CD4-positive, alpha-beta memory T cell (primary cell): ENCODE measurements around the gene ZFR. TPM values are rescaled to one million over a fixed set of nuclear protein-coding genes. Genes with fewer than 3 reads are reported as not detected.

Source experiments
- CTCF ChIA-PET: fragments of 350-600 bp; sonication (Branson Sonifier 250); formaldehyde crosslinking; loops from one replicate; lab custom pipeline; 2021; ENCODE audit warnings: inconsistent platforms; ENCODE audit not compliant: partially characterized antibody; lab: Charles Lee
- POLR2A ChIA-PET: fragments of 350-600 bp; sonication (Branson Sonifier 250); formaldehyde crosslinking; loops from one replicate; lab custom pipeline; 2021; ENCODE audit not compliant: partially characterized antibody; lab: Charles Lee
- DNase-seq, 5 donors: peaks; one replicate each; pipeline versions ENCODE4 v3.0.0 to v3.0.0-alpha.2; 2020 to 2022; ENCODE audit warnings: mixed read lengths in 1 of 5
- H3K27ac ChIP-seq: one replicate; pipeline ENCODE4 v1.7.0; 2013; ENCODE audit warnings: low read depth, low read length
- H3K27me3 ChIP-seq: 2 replicates; pipeline ENCODE4 v1.7.0; 2013; ENCODE audit warnings: mild to moderate bottlenecking, low read length, moderate library complexity; ENCODE audit not compliant: insufficient read depth
- H3K36me3 ChIP-seq: 2 replicates; pipeline ENCODE4 v1.7.0; 2013; ENCODE audit warnings: mild to moderate bottlenecking, low read length, moderate library complexity; ENCODE audit not compliant: insufficient read depth
- H3K4me1 ChIP-seq: 2 replicates; pipeline ENCODE4 v1.7.0; 2013; ENCODE audit warnings: mild to moderate bottlenecking, low read length, moderate library complexity; ENCODE audit not compliant: insufficient read depth
- H3K4me3 ChIP-seq, 2 donors: one replicate each; pipeline ENCODE4 v1.7.0; 2013; ENCODE audit warnings: low read length in 2 of 2, mild to moderate bottlenecking in 1 of 2
- H3K9me3 ChIP-seq, 2 donors: one replicate each; pipeline ENCODE4 v1.7.0; 2013; ENCODE audit warnings: low read length in 2 of 2, control low read depth in 1 of 2; ENCODE audit not compliant: control insufficient read depth in 1 of 2
- H3K27ac Mint-ChIP-seq, 7 donors: one replicate each; pipeline ENCODE4 v1.8.0; 2020 to 2021; ENCODE audit warnings: mixed read lengths in 7 of 7, mild to moderate bottlenecking in 6 of 7, inconsistent platforms in 3 of 7, moderate library complexity in 3 of 7
- H3K27me3 Mint-ChIP-seq, 2 donors: one replicate each; pipeline ENCODE4 v1.8.0; 2020 to 2021; ENCODE audit warnings: mixed read lengths in 2 of 2
- H3K36me3 Mint-ChIP-seq, 2 donors: one replicate each; pipeline ENCODE4 v1.8.0; 2020 to 2021; ENCODE audit warnings: mixed read lengths in 2 of 2, inconsistent platforms in 1 of 2, mild to moderate bottlenecking in 1 of 2
- H3K4me1 Mint-ChIP-seq, 4 donors: one replicate each; pipeline ENCODE4 v1.8.0; 2020 to 2021; ENCODE audit warnings: mixed read lengths in 4 of 4, mild to moderate bottlenecking in 1 of 4
- H3K4me3 Mint-ChIP-seq, 8 donors: one replicate each; pipeline ENCODE4 v1.8.0; 2020 to 2021; ENCODE audit warnings: mixed read lengths in 8 of 8, mild to moderate bottlenecking in 7 of 8, moderate library complexity in 6 of 8, inconsistent platforms in 3 of 8
- H3K9me3 Mint-ChIP-seq, 8 donors: one replicate each; pipeline ENCODE4 v1.8.0; 2020 to 2021; ENCODE audit warnings: mixed read lengths in 8 of 8, mild to moderate bottlenecking in 5 of 8, inconsistent platforms in 3 of 8, moderate library complexity in 1 of 8
- intact Hi-C: fragments of 100-400 bp; cut with micrococcal nuclease; formaldehyde crosslinking; loops from one replicate; pipeline ENCODE4 v1.15.1; 2023
- polyA plus RNA-seq, 2 donors: library from polyadenylated mRNA; unstranded; fragments of 300-500 nt; fragmentation: Illumina TruSeq; gene quantifications; one replicate each; pipeline ENCODE4 v1.2.3, GENCODE V29; 2021
- total RNA-seq, 2 experiments: library from RNA; stranded (reverse); gene quantifications; one replicate each; pipeline ENCODE4 v1.2.3, GENCODE V29; 2021

Gene ZFR
- total and polyA plus RNA-seq, 4 experiments from 2014 or later = 60.1 to 102 (median 72.3) TPM

- CTCF ChIA-PET = interaction anchor here (0.7 kb wide), 1 partner anchor 27 kb away, joined by 3 read pairs; no protein-coding TSS in a partner anchor
- Histone ChIP-seq H3K36me3 (no peaks in the 10 kb centered on the region), H3K4me3 (no peak overlapping the region), H3K9me3 (no peaks in the 10 kb centered on the region), H3K27ac (no peak overlapping the region), H3K4me1 (no peaks in the 10 kb centered on the region), H3K27me3 (no peaks in the 10 kb centered on the region)
- no peaks in the 10 kb centered on the region for H3K9me3 Mint-ChIP-seq
- DNase-seq = no peak
- peaks cover 0 to 3% (median 0%) of the 10 kb centered on the region in 4 donors for H3K4me1 Mint-ChIP-seq
- intact Hi-C loops = no loop called here
- no peaks in the 10 kb centered on the region for H3K36me3 Mint-ChIP-seq
- POLR2A ChIA-PET = no interaction called here
- no peak overlapping the region for H3K4me3 Mint-ChIP-seq
- H3K27me3 Mint-ChIP-seq = no peaks in the 10 kb centered on the region
- peak overlapping the region in 1 of 7 donors; percentile 72 for H3K27ac Mint-ChIP-seq
Observed at GRCh38 chr5:32462618-32463017, 18.1 kb upstream of the ZFR start.

GRCh38 chr5:32461441-32462120 is 17.0 kb upstream of the ZFR start:
- H3K27me3 ChIP-seq = no peaks in the 10 kb centered on the region
- Mint-ChIP-seq H3K9me3 (no peaks in the 10 kb centered on the region), H3K4me3 (no peak overlapping the region), H3K27ac (no peak overlapping the region), H3K36me3 (no peaks in the 10 kb centered on the region), H3K4me1 (peaks cover 0 to 3% (median 0%) of the 10 kb centered on the region in 4 donors), H3K27me3 (no peaks in the 10 kb centered on the region)
- H3K4me3 ChIP-seq = no peak overlapping the region
- DNase-seq = no peak
- POLR2A ChIA-PET = no interaction called here
- no peaks in the 10 kb centered on the region for H3K9me3 ChIP-seq
- no peaks in the 10 kb centered on the region for H3K36me3 ChIP-seq
- no peaks in the 10 kb centered on the region for H3K4me1 ChIP-seq
- no peak overlapping the region for H3K27ac ChIP-seq
- intact Hi-C loops = no loop called here
- CTCF ChIA-PET = no interaction called here

GRCh38 chr5:32460702-32461101 is 16.2 kb upstream of the ZFR start:
- no peaks in the 10 kb centered on the region for H3K4me1 ChIP-seq
- Mint-ChIP-seq H3K4me3 (no peak overlapping the region), H3K36me3 (no peaks in the 10 kb centered on the region), H3K27ac (no peak overlapping the region), H3K9me3 (no peaks in the 10 kb centered on the region), H3K27me3 (no peaks in the 10 kb centered on the region), H3K4me1 (peaks cover 0 to 3% (median 0%) of the 10 kb centered on the region in 4 donors)
- no peak for DNase-seq
- CTCF ChIA-PET = no interaction called here
- no peaks in the 10 kb centered on the region for H3K9me3 ChIP-seq
- no peak overlapping the region for H3K4me3 ChIP-seq
- H3K27ac ChIP-seq = no peak overlapping the region
- no peaks in the 10 kb centered on the region for H3K36me3 ChIP-seq
- intact Hi-C loops = no loop called here
- no peaks in the 10 kb centered on the region for H3K27me3 ChIP-seq
- POLR2A ChIA-PET = no interaction called here

- no peaks in the 10 kb centered on the region for H3K9me3 Mint-ChIP-seq
- H3K4me3 ChIP-seq = no peak overlapping the region
- no peak overlapping the region for H3K27ac ChIP-seq
- H3K9me3 ChIP-seq = no peaks in the 10 kb centered on the region
- CTCF ChIA-PET = interaction anchor here (2.1 to 2.7 kb wide), 2 partner anchors 30 to 131 kb away, joined by 8 read pairs; no protein-coding TSS in a partner anchor
- no peaks in the 10 kb centered on the region for H3K27me3 ChIP-seq
- H3K36me3 ChIP-seq = no peaks in the 10 kb centered on the region
- H3K4me3 Mint-ChIP-seq = no peak overlapping the region
- no peaks in the 10 kb centered on the region for H3K27me3 Mint-ChIP-seq
- POLR2A ChIA-PET = no interaction called here
- intact Hi-C loops = no loop called here
- H3K36me3 Mint-ChIP-seq = no peaks in the 10 kb centered on the region
- no peak overlapping the region for H3K27ac Mint-ChIP-seq
- peaks cover 0 to 3% (median 0%) of the 10 kb centered on the region in 4 donors for H3K4me1 Mint-ChIP-seq
- no peak for DNase-seq
- no peaks in the 10 kb centered on the region for H3K4me1 ChIP-seq
Observed at GRCh38 chr5:32458880-32459495, 14.4 kb upstream of the ZFR start.

- ChIA-PET CTCF (interaction anchor here (1.0 to 1.7 kb wide), 2 partner anchors 34 to 135 kb away, joined by 3 to 8 read pairs; no protein-coding TSS in a partner anchor), POLR2A (no interaction called here)
- Mint-ChIP-seq H3K27me3 (no peaks in the 10 kb centered on the region), H3K27ac (no peak overlapping the region), H3K9me3 (no peaks in the 10 kb centered on the region), H3K4me1 (no peaks in the 10 kb centered on the region), H3K36me3 (no peaks in the 10 kb centered on the region), H3K4me3 (no peak overlapping the region)
- intact Hi-C loops = no loop called here
- Histone ChIP-seq H3K27ac (no peak overlapping the region), H3K4me3 (no peak overlapping the region), H3K36me3 (no peaks in the 10 kb centered on the region), H3K4me1 (no peaks in the 10 kb centered on the region), H3K27me3 (no peaks in the 10 kb centered on the region), H3K9me3 (no peaks in the 10 kb centered on the region)
- no peak for DNase-seq
Observed at GRCh38 chr5:32455311-32455710, 10.8 kb upstream of the ZFR start.

GRCh38 chr5:32454821-32455220 is 10.3 kb upstream of the ZFR start:
- Histone ChIP-seq H3K4me3 (no peak overlapping the region), H3K27ac (no peak overlapping the region), H3K36me3 (no peaks in the 10 kb centered on the region), H3K9me3 (no peaks in the 10 kb centered on the region), H3K4me1 (no peaks in the 10 kb centered on the region), H3K27me3 (no peaks in the 10 kb centered on the region)
- Mint-ChIP-seq H3K4me3 (no peak overlapping the region), H3K27me3 (no peaks in the 10 kb centered on the region), H3K4me1 (no peaks in the 10 kb centered on the region), H3K27ac (no peak overlapping the region), H3K36me3 (no peaks in the 10 kb centered on the region), H3K9me3 (no peaks in the 10 kb centered on the region)
- POLR2A ChIA-PET = no interaction called here
- DNase-seq = no peak
- intact Hi-C loops = no loop called here
- CTCF ChIA-PET = interaction anchor here (0.5 to 1.7 kb wide), 3 partner anchors 34 to 146 kb away, joined by 3 to 8 read pairs (median 3); no protein-coding TSS in a partner anchor

- no peaks in the 10 kb centered on the region for H3K4me1 Mint-ChIP-seq
- Histone ChIP-seq H3K36me3 (no peaks in the 10 kb centered on the region), H3K27ac (no peak overlapping the region), H3K4me1 (no peaks in the 10 kb centered on the region), H3K4me3 (no peak overlapping the region), H3K9me3 (no peaks in the 10 kb centered on the region), H3K27me3 (no peaks in the 10 kb centered on the region)
- intact Hi-C loops = no loop called here
- no peak overlapping the region for H3K4me3 Mint-ChIP-seq
- ChIA-PET POLR2A (no interaction called here), CTCF (interaction anchor here (1.3 to 1.7 kb wide), 2 partner anchors 37 to 136 kb away, joined by 3 to 8 read pairs; no protein-coding TSS in a partner anchor)
- no peaks in the 10 kb centered on the region for H3K36me3 Mint-ChIP-seq
- no peak for DNase-seq
- no peak overlapping the region for H3K27ac Mint-ChIP-seq
- H3K27me3 Mint-ChIP-seq = no peaks in the 10 kb centered on the region
- no peaks in the 10 kb centered on the region for H3K9me3 Mint-ChIP-seq
Observed at GRCh38 chr5:32453916-32454315, 9.4 kb upstream of the ZFR start.
